PC-3 (cell line): ENCODE data around the gene RGS4.

ENCODE experiments used
- CTCF ChIP-seq: fragments of 300-600 bp; sonication (generic); conservative IDR thresholded peaks from 2 replicates; pipeline ENCODE4 v1.5.1; 2017; ENCODE audit warnings: antibody characterized with exemption, low read depth, mild to moderate bottlenecking, low read length
- EZH2 ChIP-seq: fragments of 300-600 bp; sonication (generic); IDR thresholded peaks from one replicate; pipeline ENCODE4 v1.6.1; 2017; ENCODE audit warnings: antibody characterized with exemption, mild to moderate bottlenecking, low read length; ENCODE audit not compliant: unreplicated experiment
- EZH2phosphoT487 ChIP-seq: fragments of 300-600 bp; sonication (generic); IDR thresholded peaks from 2 replicates; pipeline ENCODE4 v1.6.1; 2018; ENCODE audit warnings: mild to moderate bottlenecking, antibody characterized with exemption, low read length, borderline replicate concordance

GRCh38 chr1:163035446-163036249, 33.5 kb upstream of the RGS4 start:
- TF ChIP-seq CTCF, result no peak
- TF ChIP-seq EZH2, result no peak
- TF ChIP-seq EZH2phosphoT487, result no peak
